GM18520 (cell line): Measurements from ENCODE around the gene ZNF784.

Experiments used
- ATAC-seq: cut with Tn5 transposase; IDR thresholded peaks from one replicate; pipeline ENCODE4 v1.9.1; 2021; ENCODE audit not compliant: unreplicated experiment

Gene ZNF784

GRCh38 chr19:55644191-55644833, 19.9 kb upstream of the ZNF784 start:
- no peak for ATAC-seq

GRCh38 chr19:55643887-55644176, 19.5 kb upstream of the ZNF784 start:
- no peak for ATAC-seq

DNA sequence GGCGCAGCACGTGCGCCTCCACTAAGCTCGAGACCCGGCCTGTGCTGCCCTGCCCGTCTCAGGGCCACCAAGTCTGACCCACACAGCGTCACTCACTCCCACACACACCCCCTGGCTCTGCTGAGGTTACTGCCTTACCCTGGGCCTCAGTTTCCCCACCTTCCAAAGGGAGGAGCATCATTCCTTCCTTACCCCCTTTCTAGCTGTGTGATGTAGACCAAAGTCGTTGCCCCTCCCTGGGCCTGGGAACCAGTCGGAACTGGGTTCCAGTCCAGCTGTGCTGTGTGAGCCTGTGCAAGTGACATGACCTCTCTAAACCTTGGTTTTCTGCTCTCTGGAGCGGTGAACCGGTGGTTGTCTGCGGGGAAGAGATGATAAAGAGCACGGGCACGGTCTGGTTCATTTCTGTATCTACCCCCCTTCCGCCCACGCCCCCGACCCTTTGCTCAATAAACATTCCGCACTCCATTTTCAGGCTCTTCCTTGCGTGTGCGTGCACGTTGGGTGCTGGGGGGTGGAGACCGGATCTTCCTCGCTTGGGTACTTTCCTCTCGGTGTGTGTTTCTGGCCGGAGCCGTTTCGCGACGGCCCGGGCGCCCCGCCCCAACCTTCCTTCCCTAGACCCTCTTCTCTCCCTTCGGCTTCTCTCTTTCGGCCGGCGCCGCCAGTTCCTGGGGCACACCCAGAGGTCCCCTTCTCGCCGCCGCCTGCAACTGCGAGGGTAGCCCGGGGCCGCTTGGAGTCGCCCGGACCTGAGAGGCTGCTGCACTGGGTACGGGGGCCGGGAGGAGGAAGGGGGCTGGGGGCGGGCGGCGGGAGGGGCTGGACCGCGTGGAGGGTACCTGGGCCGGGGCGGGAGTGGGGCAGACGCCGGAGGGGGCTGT, 18.9 kb upstream of the ZNF784 start, which contains the start of gene ZNF581:
TSS of gene ZNF581 (plus strand) at position 647 of the 884 bp plus-strand sequence. CDS start 923 bp downstream, outside the sequence.
- no peak for ATAC-seq

DNA sequence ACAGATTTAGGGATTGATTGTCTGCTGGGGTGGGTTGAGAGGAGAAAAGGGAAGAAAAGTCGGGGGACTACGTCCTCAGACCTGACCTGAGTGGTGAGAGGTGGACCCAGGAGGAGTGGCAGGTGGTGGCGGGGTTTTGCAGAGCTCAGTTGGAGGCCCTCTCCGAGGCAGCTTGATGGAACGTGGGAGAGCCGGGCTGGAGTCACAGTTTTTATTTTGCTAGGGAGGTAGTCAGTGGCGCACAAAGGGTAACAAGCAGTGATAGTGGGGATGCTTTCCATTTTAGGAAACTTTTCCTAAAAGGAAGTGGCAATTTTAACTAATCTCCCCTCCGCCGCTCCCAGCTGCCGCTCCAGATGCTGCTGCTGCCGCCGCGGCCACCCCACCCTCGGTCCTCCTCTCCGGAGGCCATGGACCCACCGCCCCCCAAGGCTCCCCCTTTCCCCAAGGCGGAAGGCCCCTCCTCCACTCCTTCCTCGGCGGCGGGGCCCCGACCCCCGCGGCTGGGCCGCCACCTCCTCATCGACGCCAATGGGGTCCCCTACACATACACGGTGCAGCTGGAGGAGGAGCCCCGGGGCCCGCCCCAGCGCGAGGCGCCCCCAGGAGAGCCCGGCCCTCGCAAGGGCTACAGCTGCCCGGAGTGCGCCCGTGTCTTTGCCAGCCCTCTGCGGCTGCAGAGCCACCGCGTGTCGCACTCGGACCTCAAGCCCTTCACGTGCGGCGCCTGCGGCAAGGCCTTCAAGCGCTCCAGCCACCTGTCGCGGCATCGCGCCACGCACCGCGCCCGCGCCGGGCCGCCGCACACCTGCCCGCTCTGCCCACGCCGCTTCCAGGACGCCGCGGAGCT, 18.0 kb upstream of the ZNF784 start:
- ATAC-seq = no peak

DNA sequence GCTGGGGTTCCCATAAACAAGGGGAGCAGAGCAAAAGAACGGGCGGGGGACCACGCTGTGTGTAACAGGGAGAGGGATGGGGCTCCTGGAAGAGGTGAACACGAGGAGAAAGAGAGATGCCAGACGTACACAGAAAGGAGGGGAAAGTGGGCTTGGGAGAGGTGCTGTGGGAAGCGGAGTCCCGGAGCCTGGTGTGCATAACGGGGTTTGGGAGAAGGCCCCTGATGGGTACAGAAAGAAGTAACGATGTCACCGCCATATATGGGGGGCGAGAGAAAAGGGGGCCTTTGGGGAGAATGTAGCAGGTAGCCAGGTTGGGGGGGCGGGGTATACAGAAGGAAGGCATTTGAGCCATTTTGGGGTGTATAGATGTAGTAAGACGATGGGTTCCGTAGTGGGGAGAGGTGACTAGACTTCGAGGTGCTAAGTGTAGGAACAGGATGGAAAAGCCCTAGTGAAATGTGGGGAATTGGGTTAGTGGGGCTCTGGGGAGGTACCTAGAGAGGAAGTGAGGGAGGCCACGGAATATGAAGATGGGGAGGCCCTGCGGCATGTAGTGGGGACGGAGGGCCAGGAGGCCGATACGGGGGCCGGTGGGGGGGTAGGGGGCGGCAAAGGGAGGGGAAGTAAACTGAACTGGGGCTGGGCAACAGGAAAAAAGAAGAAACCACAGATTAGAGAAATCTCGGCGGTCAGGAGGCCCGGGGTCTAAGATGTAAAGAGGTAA, 17.2 kb upstream of the ZNF784 start:
- no peak for ATAC-seq

DNA sequence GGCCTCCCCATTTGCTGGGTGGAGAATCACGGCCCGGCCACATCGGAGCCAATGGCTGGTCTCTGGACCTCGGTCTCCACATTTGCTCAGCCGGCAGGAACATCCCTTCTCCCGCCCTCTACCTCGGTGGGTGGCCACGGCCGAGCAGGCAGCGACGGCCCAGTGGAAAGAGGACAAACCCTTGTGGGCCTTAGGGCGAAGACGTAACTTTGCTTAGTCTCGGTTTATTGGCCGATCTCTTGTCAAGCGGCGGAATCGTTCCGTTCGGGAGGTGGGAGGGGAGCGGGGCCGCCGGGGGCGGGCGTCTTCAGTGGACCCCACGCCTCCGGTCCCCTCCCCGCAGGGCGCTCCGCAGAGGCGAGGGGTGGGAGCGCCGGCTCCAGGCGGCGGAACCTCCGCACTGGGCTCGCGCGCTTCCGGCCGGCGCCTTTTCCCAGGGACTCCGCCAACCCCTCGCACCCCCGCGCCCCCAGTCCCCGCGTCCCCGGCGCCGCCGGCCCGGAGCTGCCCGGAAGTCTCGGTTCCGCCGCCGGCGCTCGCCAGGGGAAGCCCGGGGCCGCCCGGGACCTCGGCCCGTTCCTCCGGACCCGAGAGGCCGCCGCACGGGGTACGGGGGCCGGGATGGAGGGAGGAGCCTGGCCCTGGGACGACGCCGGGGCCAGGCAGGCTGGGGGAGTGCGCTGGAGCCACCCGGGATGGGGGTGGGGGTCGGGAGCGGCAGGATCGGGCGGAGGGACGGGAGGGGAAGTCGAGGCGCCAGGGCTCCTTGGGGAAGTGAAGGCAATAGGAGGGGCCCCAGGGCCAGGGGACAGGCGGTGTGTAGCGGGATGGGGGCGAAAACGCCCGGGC, 16.4 kb upstream of the ZNF784 start, which contains the start of gene ZNF580:
TSS of gene ZNF580 (plus strand) at position 426 of the 849 bp plus-strand sequence. CDS start 1,507 bp downstream, outside the sequence.
- no peak for ATAC-seq

DNA sequence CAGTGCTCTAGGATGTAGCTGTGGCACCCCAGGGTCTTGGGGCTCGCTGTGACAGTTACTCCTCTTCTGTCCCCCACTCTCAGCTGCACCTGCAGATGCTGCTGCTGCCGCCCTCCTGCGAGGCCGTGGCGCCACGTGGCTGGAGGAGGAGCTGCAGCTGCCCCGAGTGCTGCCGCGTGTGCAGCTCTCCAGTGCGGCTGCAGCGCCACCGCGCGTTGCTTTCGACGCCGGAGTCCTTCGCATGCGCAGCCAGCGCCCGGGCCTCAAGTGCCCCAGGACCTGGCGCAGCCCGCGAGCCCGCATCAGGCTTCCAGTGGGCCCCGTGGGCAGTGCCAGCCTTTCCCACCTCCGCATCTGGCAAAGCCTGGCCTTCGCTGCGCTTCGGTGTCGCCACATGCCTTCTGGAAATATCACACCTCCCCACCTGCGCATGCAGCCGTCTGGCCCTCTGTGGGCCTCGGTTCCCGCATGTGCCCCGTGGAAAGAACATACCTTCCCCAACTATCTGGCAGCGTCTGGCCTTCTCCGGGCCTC, 15.7 kb upstream of the ZNF784 start:
- ATAC-seq = peak; percentile 24

GRCh38 chr19:55638864-55639359, 14.5 kb upstream of the ZNF784 start:
- no peak for ATAC-seq

GRCh38 chr19:55637534-55637933, 13.2 kb upstream of the ZNF784 start:
- ATAC-seq = no peak

GRCh38 chr19:55636723-55637122, 12.4 kb upstream of the ZNF784 start:
- no peak for ATAC-seq

DNA sequence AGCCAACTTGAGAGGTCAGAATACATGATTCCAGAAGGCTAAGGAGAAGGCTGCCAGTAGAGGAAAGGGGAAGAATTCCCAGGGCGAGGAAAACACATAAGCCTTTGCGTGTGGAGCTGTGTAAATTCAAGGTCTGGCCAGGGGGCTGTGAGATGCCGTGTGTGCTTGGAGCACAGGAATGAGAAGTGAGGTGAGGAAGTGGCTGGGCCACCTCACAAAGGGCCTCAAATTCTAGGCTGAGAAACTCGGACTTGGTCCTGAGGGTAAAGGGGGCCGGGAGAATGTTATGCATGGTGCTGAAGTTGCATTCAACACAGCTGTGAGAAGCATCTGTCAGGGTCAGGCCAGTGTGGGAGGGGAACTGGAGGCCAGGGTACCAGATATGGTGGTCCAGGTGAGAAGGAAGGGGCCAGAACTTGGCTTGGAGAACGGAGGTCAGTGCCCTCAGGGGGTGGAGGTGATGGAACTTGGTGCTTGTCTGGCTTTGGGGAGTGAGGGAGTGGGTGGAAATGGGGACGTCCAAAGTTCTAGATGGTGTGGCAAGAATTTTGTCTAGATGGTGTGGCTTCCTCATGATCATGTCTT, 11.6 kb upstream of the ZNF784 start:
- no peak for ATAC-seq

DNA sequence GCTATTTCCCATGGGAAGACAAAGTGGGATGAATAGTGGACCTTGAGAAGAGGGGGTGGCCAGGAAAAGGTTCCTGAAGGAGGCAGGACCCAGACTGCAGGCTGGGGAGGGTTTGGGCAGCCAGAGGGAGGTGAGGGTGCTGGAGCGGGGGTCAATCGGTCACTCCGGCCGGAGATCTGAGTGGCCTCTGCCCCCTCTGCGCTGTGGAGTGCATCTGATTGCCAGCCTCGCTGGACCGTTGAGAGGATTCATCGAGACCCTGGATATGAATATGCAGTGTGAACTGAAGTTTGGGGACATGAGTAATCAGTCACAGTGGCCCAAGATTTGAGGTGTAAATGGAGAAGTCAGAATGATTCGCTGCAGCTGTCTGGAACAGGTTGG, 11.0 kb upstream of the ZNF784 start:
- no peak for ATAC-seq

- no peak for ATAC-seq
Measured at GRCh38 chr19:55633861-55634260, 9.5 kb upstream of the ZNF784 start.

GRCh38 chr19:55632463-55632834, 8.1 kb upstream of the ZNF784 start:
- no peak for ATAC-seq

DNA sequence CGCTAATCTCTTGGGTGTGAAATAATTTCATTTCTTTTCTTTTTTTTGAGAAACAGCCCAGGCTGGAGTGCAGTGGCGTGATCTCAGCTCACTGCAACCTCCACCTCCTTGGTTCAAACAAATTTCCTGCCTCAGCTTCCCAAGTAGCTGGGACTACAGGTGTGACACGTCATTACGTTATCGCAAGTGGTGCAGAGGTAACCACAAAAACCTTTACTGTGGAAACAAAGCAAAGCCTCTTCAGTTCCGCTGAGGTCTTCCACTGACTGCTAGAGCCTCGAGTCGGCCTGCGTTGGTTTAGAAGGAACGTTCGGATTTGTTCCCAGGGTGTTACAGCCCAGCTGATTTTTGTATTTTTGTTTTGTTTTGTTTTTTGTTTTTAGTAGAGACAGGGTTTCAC, 2.0 kb upstream of the ZNF784 start:
- no peak for ATAC-seq

- no peak for ATAC-seq
Measured at GRCh38 chr19:55625004-55625326, 599 bp upstream of the ZNF784 start.

DNA sequence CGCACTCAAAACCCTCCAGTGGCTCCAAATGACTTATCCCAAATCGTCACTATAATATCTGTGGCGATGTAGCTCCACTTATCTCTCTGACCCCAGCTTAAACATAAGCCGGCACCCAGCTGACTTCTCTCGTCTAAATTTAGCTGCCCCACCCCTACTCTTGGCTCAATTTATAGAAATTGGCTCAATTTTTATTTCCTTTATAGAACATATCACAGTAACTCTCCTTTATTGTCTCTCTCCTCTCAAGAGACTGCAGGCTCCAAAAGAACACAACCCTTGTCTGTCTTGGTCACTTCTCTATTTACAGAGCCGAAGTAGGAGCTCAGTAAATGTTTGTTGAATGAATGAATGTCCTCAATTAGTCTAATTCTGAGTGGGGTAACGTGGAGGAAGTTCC, 805 bp downstream of the ZNF784 start:
- no peak for ATAC-seq

- no peak for ATAC-seq
Measured at GRCh38 chr19:55623130-55623529, 1.2 kb downstream of the ZNF784 start.

DNA sequence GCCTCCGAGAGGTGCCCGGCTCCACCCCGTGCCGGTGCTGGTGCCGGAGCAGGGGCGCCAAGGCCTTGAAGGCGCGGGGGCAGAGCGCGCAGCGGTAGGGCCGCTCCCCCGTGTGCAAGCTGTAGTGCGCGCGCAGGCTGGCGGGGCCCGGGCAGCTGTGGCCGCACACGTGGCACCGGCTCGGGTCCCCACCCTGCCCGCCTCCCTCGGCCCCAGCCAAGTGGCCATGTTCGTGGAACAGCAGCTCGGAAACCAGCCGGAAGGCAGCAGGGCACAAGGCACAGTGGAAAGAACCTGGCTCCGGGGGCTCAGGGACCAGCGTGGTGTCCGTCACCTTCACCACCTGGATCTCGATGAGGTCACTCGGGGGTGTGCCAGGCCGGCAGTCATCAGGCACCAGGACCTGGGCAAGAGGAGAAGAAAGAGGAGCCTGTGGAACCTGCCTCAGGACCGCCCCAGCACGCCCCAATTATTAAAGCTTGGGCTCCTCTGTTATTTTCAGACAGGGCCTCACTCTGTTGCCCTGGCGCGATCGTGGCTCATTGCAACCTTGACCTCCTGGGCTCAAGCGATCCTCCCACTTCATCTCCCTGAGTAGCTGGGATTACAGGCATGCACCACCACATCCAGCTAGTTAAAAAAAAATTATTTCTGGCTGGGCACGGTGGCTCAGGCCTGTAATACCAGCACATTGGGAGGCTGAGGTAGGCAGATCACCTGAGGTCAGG, 2.0 kb downstream of the ZNF784 start:
- no peak for ATAC-seq
